GM23338 (cell line): ENCODE measurements around the gene ZBTB7C. TPM values are rescaled to one million over a fixed set of nuclear protein-coding genes. Genes with fewer than 3 reads are reported as not detected.

Source experiments
- ATAC-seq: fragments of 200-7000 bp; cut with Tn5 transposase; 3 replicates; pipeline ENCODE4 v1.9.1; 2020
- DNase-seq: peaks from one replicate; pipeline ENCODE4 v3.0.0-alpha.2; 2015; ENCODE audit warnings: low spot score
- H2AFZ ChIP-seq: fragments of 200-600 bp; sonication (generic); 2 replicates; pipeline ENCODE4 v1.8.0; 2016; ENCODE audit warnings: antibody characterized with exemption, mild to moderate bottlenecking, moderate library complexity
- H3F3A ChIP-seq: fragments of 200-600 bp; sonication (generic); replicated peaks from 2 replicates; pipeline ENCODE4 v1.8.0; 2017; ENCODE audit warnings: antibody characterized with exemption, mixed run types, low read depth
- H3K27ac ChIP-seq: fragments of 200-600 bp; sonication (generic); 2 replicates; pipeline ENCODE4 v1.6.1; 2016; ENCODE audit warnings: low read depth
- H3K27me3 ChIP-seq: fragments of 200-600 bp; sonication (generic); 2 replicates; pipeline ENCODE4 v1.8.0; 2016; ENCODE audit warnings: mild to moderate bottlenecking, mixed run types, moderate library complexity; ENCODE audit not compliant: insufficient read depth
- H3K36me3 ChIP-seq: fragments of 200-600 bp; sonication (generic); 2 replicates; pipeline ENCODE4 v1.8.0; 2016; ENCODE audit warnings: mild to moderate bottlenecking; ENCODE audit not compliant: insufficient read depth
- H3K4me1 ChIP-seq: fragments of 200-600 bp; sonication (generic); 2 replicates; pipeline ENCODE4 v1.8.0; 2016; ENCODE audit warnings: mild to moderate bottlenecking, moderate library complexity; ENCODE audit not compliant: insufficient read depth
- H3K4me2 ChIP-seq: fragments of 200-600 bp; sonication (generic); 2 replicates; pipeline ENCODE4 v1.7.1; 2017; ENCODE audit warnings: mixed run types
- H3K4me3 ChIP-seq: fragments of 200-600 bp; sonication (generic); 2 replicates; pipeline ENCODE4 v1.6.1; 2016; ENCODE audit warnings: mixed run types
- H3K79me2 ChIP-seq: fragments of 200-600 bp; sonication (generic); replicated peaks from 2 replicates; pipeline ENCODE4 v1.8.0; 2017; ENCODE audit warnings: mild to moderate bottlenecking; ENCODE audit not compliant: insufficient read depth
- H3K9me2 ChIP-seq: fragments of 200-600 bp; sonication (generic); 2 replicates; pipeline ENCODE4 v1.8.0; 2017; ENCODE audit not compliant: insufficient read depth
- H4K20me1 ChIP-seq: fragments of 200-600 bp; sonication (generic); replicated peaks from 2 replicates; pipeline ENCODE4 v1.8.0; 2017; ENCODE audit warnings: mild to moderate bottlenecking; ENCODE audit not compliant: insufficient read depth
- H3K27ac Mint-ChIP-seq: 2 replicates; pipeline ENCODE4 v1.8.0; 2020; ENCODE audit warnings: inconsistent platforms, mild to moderate bottlenecking, moderate library complexity, mixed read lengths
- H3K27me3 Mint-ChIP-seq: 3 replicates; pipeline ENCODE4 v1.8.0; 2022; ENCODE audit warnings: low read depth, mild to moderate bottlenecking, moderate library complexity, mixed read lengths, inconsistent platforms; ENCODE audit not compliant: insufficient read depth, poor library complexity
- H3K36me3 Mint-ChIP-seq: 3 replicates; pipeline ENCODE4 v1.8.0; 2021; ENCODE audit warnings: low read depth, mild to moderate bottlenecking, inconsistent platforms, moderate library complexity, mixed read lengths
- H3K4me1 Mint-ChIP-seq: 3 replicates; pipeline ENCODE4 v1.8.0; 2020; ENCODE audit warnings: mild to moderate bottlenecking, inconsistent platforms, mixed read lengths
- H3K4me3 Mint-ChIP-seq: 3 replicates; pipeline ENCODE4 v1.8.0; 2021; ENCODE audit warnings: moderate library complexity, mild to moderate bottlenecking, inconsistent platforms, mixed read lengths
- H3K9me3 Mint-ChIP-seq: 3 replicates; pipeline ENCODE4 v1.8.0; 2020; ENCODE audit warnings: moderate library complexity, mild to moderate bottlenecking, inconsistent platforms, mixed read lengths
- CREB1 ChIP-seq: fragments of 250-450 bp; sonication (Bioruptor Pico); IDR thresholded peaks from 2 replicates; pipeline ENCODE4 v1.5.0; 2020; ENCODE audit warnings: low read depth, mild to moderate bottlenecking, moderate library complexity
- EZH2phosphoT487 ChIP-seq: fragments of 200-600 bp; sonication (generic); IDR thresholded peaks from one replicate; pipeline ENCODE4 v1.8.1; 2018; ENCODE audit warnings: antibody characterized with exemption; ENCODE audit not compliant: unreplicated experiment
- NANOG ChIP-seq: IDR thresholded peaks from 2 replicates; pipeline ENCODE4 v1.6.1; 2016; ENCODE audit warnings: antibody characterized with exemption, borderline replicate concordance
- POLR2AphosphoS5 ChIP-seq: IDR thresholded peaks from 2 replicates; pipeline ENCODE4 v1.6.1; 2016; ENCODE audit warnings: antibody characterized with exemption, low read depth
- REST ChIP-seq: IDR thresholded peaks from one replicate; pipeline ENCODE4 v1.6.1; 2018; ENCODE audit warnings: antibody characterized with exemption; ENCODE audit not compliant: unreplicated experiment
- STAT1 ChIP-seq: IDR thresholded peaks from one replicate; pipeline ENCODE4 v1.6.1; 2016; ENCODE audit warnings: antibody characterized with exemption; ENCODE audit not compliant: unreplicated experiment
- ZNF331 ChIP-seq: fragments of 250-450 bp; sonication (Bioruptor Pico); IDR thresholded peaks from 2 replicates; pipeline ENCODE4 v1.5.0; 2020; ENCODE audit warnings: low read depth, mild to moderate bottlenecking, moderate library complexity
- ZNF462 ChIP-seq: fragments of 250-450 bp; sonication (Bioruptor Pico); IDR thresholded peaks from 2 replicates; pipeline ENCODE4 v1.5.0; 2020; ENCODE audit warnings: mild to moderate bottlenecking, moderate library complexity
- polyA plus RNA-seq: library from polyadenylated mRNA; unstranded; fragments of >200 nt; fragmentation: Nextera tagmentation; extraction: Ambion mirVana; gene quantifications from 2 replicates; pipeline ENCODE4 v1.2.1, GENCODE V29; 2016
- total RNA-seq: library from RNA; depleted of rRNA; stranded (reverse); fragments of >200 nt; shearing (Covaris generic); gene quantifications from 2 replicates; pipeline ENCODE4 v1.2.3, GENCODE V29; 2014

ZBTB7C gene
- total and polyA plus RNA-seq, 2 experiments from 2014 or later = 0.03 to 0.14 TPM

GRCh38 chr18:48072428-48073204 lies 336.6 kb downstream of the ZBTB7C start:
- H3K27me3 Mint-ChIP-seq = peaks cover 10% of the 10 kb centered on the region

More at GRCh38 chr18:48072428-48073204, 336.6 kb downstream of the ZBTB7C start:
- Histone ChIP-seq H3K36me3 (no peaks in the 10 kb centered on the region), H3K27me3 (no peaks in the 10 kb centered on the region), H3F3A (no peaks in the 10 kb centered on the region), H3K4me3 (no peak overlapping the region), H3K79me2 (no peaks in the 10 kb centered on the region), H3K27ac (0 out of 2 replicates have a peak overlapping the region, but pooled peaks have one; percentile 26), H4K20me1 (no peaks in the 10 kb centered on the region), H3K4me1 (peaks cover 10% of the 10 kb centered on the region; the same call in 1 of the 2 replicates), H3K4me2 (peak overlapping the region; percentile 20; the same call in 1 of the 2 replicates), H3K9me2 (no peaks in the 10 kb centered on the region), H2AFZ (peak overlapping the region; percentile 98)
- H3K9me3 Mint-ChIP-seq = no peaks in the 10 kb centered on the region
- H3K4me1 Mint-ChIP-seq = peaks cover 31% of the 10 kb centered on the region
- TF ChIP-seq ZNF331 (CRISPR knock-in tag) (no peak), POLR2AphosphoS5 (no peak), REST (no peak), ZNF462 (CRISPR knock-in tag) (no peak), STAT1 (no peak), EZH2phosphoT487 (no peak), CREB1 (CRISPR knock-in tag) (no peak), NANOG (no peak)
- peak overlapping the region; percentile 56; the same call in 1 of the 2 replicates for H3K27ac Mint-ChIP-seq
- ATAC-seq (peak; percentile 45), DNase-seq (peak; percentile 27)
- H3K36me3 Mint-ChIP-seq = no peaks in the 10 kb centered on the region
- no peak overlapping the region for H3K4me3 Mint-ChIP-seq
